Epidermal melanocyte (primary cell): ENCODE results near the gene MS4A4E.
"Not testable (repeated sequence)": the region's sequence is repeated elsewhere in the genome, so short reads cannot be mapped to it uniquely, and the experiment has no call there.

Experiments used
- DNase-seq: peaks from one replicate; pipeline ENCODE4 v3.0.0; 2011; ENCODE audit warnings: low spot score; ENCODE audit not compliant: insufficient read length

The MS4A4E gene

GRCh38 chr11:60242740-60243239 is at the start of gene MS4A4E:
TSS of gene MS4A4E (minus strand) at chr11:60243137. CDS start at chr11:60230055, 13,082 bp downstream.
- DNase-seq: no peak

- no peak for DNase-seq
These were observed 49.2 kb upstream of the MS4A4E start for GRCh38 chr11:60292145-60292544.

GRCh38 chr11:60288531-60288930 is 45.6 kb upstream of the MS4A4E start:
- DNase-seq: no peak

- DNase-seq: not testable (repeated sequence)
These were observed 42.6 kb upstream of the MS4A4E start for GRCh38 chr11:60285411-60286126.

GRCh38 chr11:60282286-60282685 is 39.3 kb upstream of the MS4A4E start:
- DNase-seq: no peak

- no peak for DNase-seq
These were observed 38.5 kb upstream of the MS4A4E start for GRCh38 chr11:60281485-60281884.

- no peak for DNase-seq
These were observed 37.5 kb upstream of the MS4A4E start, which contains the start of gene MS4A4A for GRCh38 chr11:60280412-60280811. TSS of gene MS4A4A (plus strand) at chr11:60280666. CDS start at chr11:60280676, 10 bp downstream.

GRCh38 chr11:60274416-60274815 is 31.5 kb upstream of the MS4A4E start:
- DNase-seq: no peak

- peak; percentile 30 for DNase-seq
These were observed 22.7 kb upstream of the MS4A4E start for GRCh38 chr11:60265373-60266214.

- DNase-seq: no peak
These were observed 21.7 kb upstream of the MS4A4E start for GRCh38 chr11:60264644-60265043.

- DNase-seq: no peak
These were observed 20.5 kb upstream of the MS4A4E start for GRCh38 chr11:60263402-60263801.

- no peak for DNase-seq
These were observed 18.1 kb upstream of the MS4A4E start for GRCh38 chr11:60261014-60261413.

- DNase-seq: no peak
These were observed 15.2 kb upstream of the MS4A4E start for GRCh38 chr11:60257956-60258722.

GRCh38 chr11:60252213-60253108 is 9.5 kb upstream of the MS4A4E start:
- DNase-seq: no peak

- DNase-seq: no peak
These were observed 8.7 kb upstream of the MS4A4E start for GRCh38 chr11:60251485-60252212.

GRCh38 chr11:60241786-60242185 is 1.2 kb downstream of the MS4A4E start:
- no peak for DNase-seq

- DNase-seq: no peak
These were observed 2.3 kb downstream of the MS4A4E start for GRCh38 chr11:60240662-60241061.

- DNase-seq: no peak
These were observed 7.6 kb downstream of the MS4A4E start for GRCh38 chr11:60235321-60235720.

- no peak for DNase-seq
These were observed 12.3 kb downstream of the MS4A4E start for GRCh38 chr11:60230681-60231080.

GRCh38 chr11:60222141-60222540 is 20.8 kb downstream of the MS4A4E start:
- DNase-seq: no peak
